Activated CD8-positive, alpha-beta memory T cell treated with anti-CD3 and anti-CD28 coated beads, Interleukin-2, amount 50 U/mL, for 4 hours (primary cell): ENCODE measurements around the gene TLR4.

Source experiments
- DNase-seq: peaks from one replicate; pipeline ENCODE4 v3.0.0-alpha.2; 2020

TLR4 gene

GRCh38 chr9:117704024-117704575, at the start of gene TLR4:
Gene TLR4 (plus strand): TSS chr9:117704403. CDS start chr9:117704473, 70 bp downstream.
- no peak for DNase-seq

- no peak for DNase-seq
Measured at GRCh38 chr9:117656002-117656401, 48.2 kb upstream of the TLR4 start.

DNA sequence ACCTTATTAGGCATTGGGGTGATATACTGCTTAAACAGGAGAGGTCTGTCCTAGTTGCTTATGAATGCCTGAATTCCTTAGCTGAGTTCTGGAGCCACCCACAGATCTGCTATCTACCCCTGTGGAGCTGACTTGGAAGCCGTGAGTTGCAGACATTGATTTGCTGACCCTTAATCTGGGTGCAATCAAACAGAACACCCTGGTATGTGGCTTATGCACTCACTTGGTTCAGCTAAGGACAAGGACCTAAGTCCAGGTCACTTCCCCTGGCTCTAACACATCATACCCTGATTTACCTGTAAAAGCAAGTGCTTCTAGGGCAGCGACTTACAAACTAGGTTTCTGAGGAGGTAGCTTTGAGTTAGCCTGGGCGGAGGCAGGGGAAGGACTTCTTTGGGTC, 41.6 kb upstream of the TLR4 start:
- DNase-seq = no peak

GRCh38 chr9:117664419-117664818, 39.8 kb upstream of the TLR4 start:
- no peak for DNase-seq

GRCh38 chr9:117665601-117666385, 38.4 kb upstream of the TLR4 start:
- DNase-seq = no peak

DNA sequence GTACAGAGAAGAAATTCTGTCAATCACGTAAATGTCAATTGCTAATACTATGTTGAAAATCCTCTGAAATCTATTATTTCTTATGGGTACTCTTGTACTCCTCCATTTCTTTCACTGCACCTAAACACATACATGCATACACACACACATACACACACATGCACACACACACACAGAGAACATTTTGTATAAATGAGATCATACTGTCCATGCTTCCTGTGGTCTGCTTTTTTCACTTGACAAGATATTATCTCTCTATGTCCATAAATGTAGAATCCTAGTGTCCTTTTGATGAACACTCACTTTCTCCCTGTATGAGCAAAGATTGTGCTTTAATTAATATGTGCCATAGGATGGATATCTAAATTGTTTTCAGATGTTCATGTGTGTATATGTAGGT, 32.7 kb upstream of the TLR4 start:
- DNase-seq = no peak

GRCh38 chr9:117672369-117672768, 31.8 kb upstream of the TLR4 start:
- DNase-seq = no peak

DNA sequence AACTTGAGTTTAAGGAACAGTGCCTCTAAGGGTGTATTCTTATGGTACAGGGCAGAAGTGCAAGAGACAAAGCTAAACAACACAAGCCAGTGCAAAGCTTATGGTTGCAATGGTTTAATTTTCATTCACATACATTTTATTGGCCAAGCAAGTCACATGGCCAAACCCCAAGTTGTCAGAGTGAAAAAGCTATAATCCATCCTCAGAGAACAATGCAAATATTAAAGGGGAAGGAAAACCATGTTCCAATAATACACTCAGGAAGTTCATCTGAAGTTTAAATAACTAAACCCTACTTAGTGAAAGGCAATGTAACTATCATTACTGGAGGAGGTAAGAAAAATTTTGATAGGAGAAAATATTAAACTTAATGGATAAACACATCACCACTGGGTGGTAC, 26.6 kb upstream of the TLR4 start:
- no peak for DNase-seq

DNA sequence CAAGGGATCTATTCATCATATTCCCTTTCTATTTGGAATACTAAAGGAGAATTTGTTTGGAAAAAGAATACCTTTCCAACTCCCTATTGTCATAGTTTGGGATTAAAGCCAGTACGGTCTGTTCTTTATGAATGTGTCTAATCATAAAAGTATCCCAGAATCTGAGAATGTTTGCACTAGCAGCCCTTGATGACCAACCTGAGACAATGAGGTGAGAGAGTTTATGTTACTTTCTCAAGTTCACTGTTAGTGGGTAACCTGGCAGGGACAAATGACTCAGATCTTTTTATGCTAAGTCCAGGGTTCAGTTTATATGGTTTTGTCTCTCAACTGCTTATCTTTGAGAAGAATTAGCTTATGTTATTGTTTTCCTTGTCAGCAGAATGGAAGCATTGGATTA, 25.3 kb upstream of the TLR4 start:
- no peak for DNase-seq

DNA sequence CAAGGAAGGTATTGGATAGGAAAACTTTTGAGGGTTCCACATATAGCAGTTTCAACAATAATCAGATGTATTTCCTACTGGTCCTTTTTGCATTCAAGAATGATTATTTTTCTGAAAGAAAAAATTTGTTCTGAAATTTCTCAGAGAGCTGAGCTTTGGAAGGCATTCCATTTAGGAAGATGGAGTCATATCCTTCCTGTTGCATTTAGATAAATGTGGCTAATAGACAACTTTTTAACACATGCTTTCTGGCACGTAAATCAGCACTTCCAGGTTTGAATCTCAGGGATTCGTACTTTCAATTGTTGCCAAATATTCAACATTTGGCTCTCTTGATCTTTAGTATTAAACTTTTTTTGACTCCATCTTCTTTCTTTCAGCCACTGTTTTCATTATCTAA, 24.8 kb upstream of the TLR4 start:
- DNase-seq = no peak

DNA sequence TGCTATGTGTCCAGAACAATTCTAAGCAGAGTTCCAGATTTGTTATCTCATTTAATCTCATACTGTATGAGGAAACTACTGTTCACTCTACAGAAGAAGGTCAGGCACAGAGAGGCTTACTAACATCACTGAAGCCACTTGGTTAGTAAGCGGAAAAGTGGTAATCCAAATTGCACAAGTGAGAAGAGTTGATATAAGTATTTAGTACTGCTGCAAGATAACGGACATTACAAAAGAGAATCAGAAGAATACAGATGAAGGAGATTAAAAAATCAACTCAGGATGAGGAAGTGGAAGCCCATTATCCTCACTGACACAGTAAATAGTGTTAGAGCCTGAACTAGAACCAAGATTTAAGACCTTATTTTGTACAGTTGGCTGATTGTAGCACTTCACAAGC, 22.3 kb upstream of the TLR4 start:
- no peak for DNase-seq

GRCh38 chr9:117682955-117683710, 21.1 kb upstream of the TLR4 start:
- no peak for DNase-seq

GRCh38 chr9:117687532-117687931, 16.7 kb upstream of the TLR4 start:
- no peak for DNase-seq

- DNase-seq = no peak
Measured at GRCh38 chr9:117691367-117691766, 12.8 kb upstream of the TLR4 start.

DNA sequence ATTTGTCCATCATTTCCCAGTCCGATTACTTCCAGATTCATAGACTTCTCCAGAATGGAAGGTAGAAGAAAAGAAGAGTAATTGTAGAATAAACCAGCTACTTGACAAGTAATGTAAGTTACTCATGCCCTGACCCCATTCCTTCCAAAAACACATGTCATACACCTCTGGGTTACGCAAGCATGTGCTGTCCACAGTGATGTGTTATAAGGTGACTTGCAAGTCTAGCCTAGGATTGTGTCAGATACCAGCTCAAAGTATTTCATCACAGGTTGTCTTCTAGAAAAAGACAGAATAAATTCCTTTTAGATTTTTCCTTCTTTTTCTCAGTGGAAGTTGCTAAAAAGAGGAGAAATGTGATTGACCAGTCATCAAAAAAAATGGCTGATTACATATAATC, 8.0 kb upstream of the TLR4 start:
- no peak for DNase-seq

DNA sequence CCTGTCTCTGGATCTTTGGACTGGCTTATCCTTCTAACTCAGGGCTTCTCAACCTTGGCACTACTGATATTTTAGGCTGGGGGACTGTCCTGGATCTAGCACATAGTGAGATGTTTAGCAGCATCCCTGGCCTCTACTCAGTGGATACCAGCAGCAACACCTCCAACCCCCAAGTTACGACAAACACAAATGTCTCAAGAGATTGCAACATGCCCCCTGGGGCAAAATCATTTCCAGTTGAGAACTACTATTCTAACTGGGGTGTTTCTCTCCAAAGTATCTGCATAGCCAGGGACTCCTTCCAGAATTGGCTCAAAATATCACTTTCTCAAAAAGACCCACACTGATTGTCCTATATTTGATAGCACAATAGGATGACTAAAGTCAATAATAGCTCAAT, 7.2 kb upstream of the TLR4 start:
- no peak for DNase-seq

DNA sequence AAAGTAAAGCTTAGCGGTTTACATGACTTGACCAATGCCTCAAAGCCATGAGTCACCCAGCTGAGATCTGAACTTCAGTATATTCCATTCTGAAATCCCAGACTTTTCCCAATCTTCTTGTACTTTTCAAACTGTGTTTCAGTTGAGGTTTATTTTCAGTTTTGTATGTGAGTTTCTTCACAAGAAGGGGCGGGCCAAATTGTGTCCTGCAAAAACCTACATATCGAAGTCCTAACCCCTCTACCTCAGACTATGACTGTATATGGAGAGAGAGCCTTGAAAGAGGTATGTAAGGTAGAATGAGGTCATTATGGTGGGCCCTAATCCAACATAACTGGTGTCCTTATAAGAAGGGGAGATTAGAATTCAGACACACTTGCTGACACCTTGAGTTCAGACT, 666 bp upstream of the TLR4 start:
- DNase-seq = no peak

DNA sequence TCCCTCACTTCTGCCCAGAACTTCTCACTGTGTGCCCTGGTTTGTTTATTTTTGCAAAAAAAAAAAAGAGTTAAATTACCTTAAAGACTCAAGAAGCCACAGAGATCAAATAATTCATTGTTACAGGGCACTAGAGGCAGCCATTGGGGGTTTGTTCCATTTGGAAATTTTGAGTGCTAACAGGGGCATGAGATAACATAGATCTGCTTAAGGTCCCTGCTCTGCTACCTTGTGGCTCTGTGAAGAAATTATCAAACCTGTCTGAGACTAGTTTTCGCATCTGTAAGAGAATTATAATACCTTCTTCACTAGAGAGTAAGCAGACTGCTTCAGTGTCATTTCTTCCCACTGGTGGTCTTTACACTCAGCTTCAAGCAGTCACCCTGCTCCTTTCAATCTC, 394 bp downstream of the TLR4 start:
- no peak for DNase-seq

GRCh38 chr9:117705386-117705785, 1.2 kb downstream of the TLR4 start:
- no peak for DNase-seq

DNA sequence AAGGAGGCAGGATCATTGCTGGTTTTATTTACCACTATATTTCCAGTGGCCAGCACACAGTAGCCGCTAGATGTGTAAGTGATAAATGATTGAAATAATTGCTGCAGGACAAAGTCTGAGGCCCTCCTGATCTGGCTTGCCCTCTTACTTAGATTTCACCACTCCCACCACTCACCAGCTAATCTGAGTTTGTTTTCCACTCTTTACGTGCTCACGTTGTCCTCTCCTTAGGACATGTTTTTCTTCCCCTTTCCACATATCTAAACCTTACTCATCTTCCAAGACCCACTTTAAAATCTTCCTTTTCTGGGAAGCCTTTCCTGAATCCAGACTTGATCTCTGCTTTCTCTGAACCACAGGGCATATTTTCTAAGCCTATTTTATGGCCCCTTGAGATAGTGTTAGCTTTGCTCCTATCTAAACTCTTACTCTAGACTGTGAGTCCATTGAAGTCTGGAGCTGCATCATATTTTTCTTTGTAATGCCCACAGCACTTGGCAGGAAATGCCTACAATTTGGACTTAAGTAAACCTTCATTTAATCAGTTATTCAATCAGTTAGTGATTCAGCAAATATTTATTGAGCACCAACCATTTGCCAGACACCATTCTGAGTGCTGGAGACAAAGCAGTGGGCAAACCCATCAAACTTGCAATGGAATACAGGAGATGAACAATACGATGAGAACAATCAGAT, 2.4 kb downstream of the TLR4 start:
- no peak for DNase-seq

DNA sequence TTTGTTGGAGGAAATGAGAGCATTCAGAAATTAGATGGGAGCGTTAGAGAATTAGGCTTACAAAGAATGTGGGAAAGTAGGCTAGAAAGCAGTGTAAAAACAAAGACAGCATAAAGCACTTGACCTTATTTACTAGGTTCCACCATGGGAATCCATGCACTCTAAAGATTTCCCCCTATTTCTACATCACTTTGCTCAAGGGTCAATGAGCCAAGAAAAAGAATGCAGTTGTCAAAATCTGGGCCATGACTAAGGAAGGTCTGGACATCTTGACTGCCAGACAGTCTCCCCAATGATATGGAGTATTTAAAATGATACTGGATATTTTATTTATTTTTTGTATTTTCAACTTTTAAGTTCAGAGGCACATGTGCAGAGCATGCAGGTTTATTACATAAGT, 3.4 kb downstream of the TLR4 start:
- no peak for DNase-seq

DNA sequence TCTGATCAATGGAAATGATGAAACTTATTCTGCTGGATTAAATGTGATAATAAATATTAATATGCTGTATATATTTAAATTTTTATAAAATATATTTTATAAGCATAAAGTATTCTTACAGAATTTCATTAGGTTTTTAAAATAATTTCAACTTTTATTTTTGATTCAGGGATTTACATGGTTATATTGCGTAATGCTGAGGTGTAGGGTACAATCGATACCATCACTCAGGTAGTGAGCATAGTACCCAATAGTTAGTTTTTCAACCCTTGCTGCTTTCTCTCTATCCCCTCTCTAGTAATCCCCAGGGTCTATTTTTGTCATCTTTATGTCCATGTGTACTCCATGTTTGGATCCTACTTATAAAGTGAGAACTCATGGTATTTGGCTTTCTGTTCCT, 5.7 kb downstream of the TLR4 start:
- DNase-seq = no peak

- DNase-seq = no peak
Measured at GRCh38 chr9:117714282-117714681, 10.1 kb downstream of the TLR4 start.
